ENCODE data around the gene ZNF684. TPM values are rescaled to one million over a fixed set of nuclear protein-coding genes. Genes with fewer than 3 reads are reported as not detected.

Gene ZNF684
- total RNA-seq, 4 donors from 2014 or later = 1.7 to 4.0 (median 3.1) TPM

- H3K27me3 ChIP-seq = no peaks in the 10 kb centered on the region
- H3K4me1 ChIP-seq = no peaks in the 10 kb centered on the region
- no peak for DNase-seq (ENCODE audit: low spot score in 2 of 2)
- no peak for TF ChIP-seq POLR2AphosphoS5 (IDR thresholded peaks at IDR 0.05)
- no peak for TF ChIP-seq EP300 (IDR thresholded peaks at IDR 0.05)
- TF ChIP-seq POLR2A (IDR thresholded peaks at IDR 0.05) = no peak
- TF ChIP-seq, protein P1, sequence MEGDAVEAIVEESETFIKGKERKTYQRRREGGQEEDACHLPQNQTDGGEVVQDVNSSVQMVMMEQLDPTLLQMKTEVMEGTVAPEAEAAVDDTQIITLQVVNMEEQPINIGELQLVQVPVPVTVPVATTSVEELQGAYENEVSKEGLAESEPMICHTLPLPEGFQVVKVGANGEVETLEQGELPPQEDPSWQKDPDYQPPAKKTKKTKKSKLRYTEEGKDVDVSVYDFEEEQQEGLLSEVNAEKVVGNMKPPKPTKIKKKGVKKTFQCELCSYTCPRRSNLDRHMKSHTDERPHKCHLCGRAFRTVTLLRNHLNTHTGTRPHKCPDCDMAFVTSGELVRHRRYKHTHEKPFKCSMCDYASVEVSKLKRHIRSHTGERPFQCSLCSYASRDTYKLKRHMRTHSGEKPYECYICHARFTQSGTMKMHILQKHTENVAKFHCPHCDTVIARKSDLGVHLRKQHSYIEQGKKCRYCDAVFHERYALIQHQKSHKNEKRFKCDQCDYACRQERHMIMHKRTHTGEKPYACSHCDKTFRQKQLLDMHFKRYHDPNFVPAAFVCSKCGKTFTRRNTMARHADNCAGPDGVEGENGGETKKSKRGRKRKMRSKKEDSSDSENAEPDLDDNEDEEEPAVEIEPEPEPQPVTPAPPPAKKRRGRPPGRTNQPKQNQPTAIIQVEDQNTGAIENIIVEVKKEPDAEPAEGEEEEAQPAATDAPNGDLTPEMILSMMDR (IDR thresholded peaks at IDR 0.05) = no peak
- H3K27ac ChIP-seq = no peak overlapping the region
- no peaks in the 10 kb centered on the region for H3K9me3 ChIP-seq
- H3K4me3 ChIP-seq = no peak overlapping the region
- no peaks in the 10 kb centered on the region for H3K36me3 ChIP-seq
Measured at GRCh38 chr1:40575336-40575735, 43.9 kb downstream of the ZNF684 start.

DNA sequence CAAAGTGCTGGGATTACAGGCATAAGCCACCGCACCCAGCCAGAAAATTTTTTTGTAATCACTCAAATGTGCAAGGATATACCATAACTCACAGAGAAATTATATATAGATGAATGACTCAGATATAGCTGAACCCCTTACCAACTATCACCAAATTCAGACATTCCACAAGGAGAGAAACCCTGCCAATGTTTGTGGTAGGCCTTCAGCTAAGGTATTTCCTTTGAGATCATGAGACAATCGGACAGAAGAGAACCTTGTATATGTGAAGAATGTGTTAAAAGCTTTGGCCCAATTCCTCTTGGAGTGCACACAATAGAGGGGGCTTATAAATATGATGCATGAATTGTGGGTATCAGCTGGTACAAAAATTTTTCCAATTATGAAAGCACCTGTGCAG is 50.7 kb downstream of the ZNF684 start:
- 83% methylated on average over 2 of the region's 2 CpGs for WGBS
- no peaks in the 10 kb centered on the region for H3K36me3 ChIP-seq
- no peak overlapping the region for H3K27ac ChIP-seq
- no peak overlapping the region for H3K4me3 ChIP-seq
- H3K9me3 ChIP-seq = no peaks in the 10 kb centered on the region
- H3K27me3 ChIP-seq = no peaks in the 10 kb centered on the region
- H3K4me1 ChIP-seq = no peaks in the 10 kb centered on the region
- no peak for TF ChIP-seq POLR2AphosphoS5 (IDR thresholded peaks at IDR 0.05)
- no peak for TF ChIP-seq EP300 (IDR thresholded peaks at IDR 0.05)
- TF ChIP-seq, protein P1 (IDR thresholded peaks at IDR 0.05) = no peak
- TF ChIP-seq POLR2A (IDR thresholded peaks at IDR 0.05) = no peak
- no peak for DNase-seq (ENCODE audit: low spot score in 2 of 2)

DNA sequence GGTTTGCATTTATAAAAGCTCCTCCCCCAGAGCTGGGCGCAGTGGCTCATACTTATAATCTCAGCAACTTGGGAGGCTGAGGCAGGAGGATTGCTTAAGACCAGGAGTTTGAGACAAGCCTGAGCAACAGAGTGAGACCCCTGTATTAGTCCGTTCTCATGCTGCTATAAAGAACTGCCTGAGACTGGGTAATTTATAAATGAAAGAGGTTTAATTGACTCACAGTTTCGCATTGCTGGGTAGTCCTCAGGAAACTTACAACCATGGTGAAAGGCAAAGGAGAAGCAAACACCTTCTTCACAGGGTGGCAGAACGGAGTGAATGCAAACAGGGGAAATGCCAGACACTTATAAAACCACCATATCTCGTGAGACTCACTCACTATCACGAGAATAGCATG is 52.5 kb downstream of the ZNF684 start:
- TF ChIP-seq EP300 (IDR thresholded peaks at IDR 0.05) (no peak), POLR2AphosphoS5 (IDR thresholded peaks at IDR 0.05) (no peak), POLR2A (IDR thresholded peaks at IDR 0.05) (no peak)
- TF ChIP-seq, protein P1 (IDR thresholded peaks at IDR 0.05) = no peak
- no peak for DNase-seq (ENCODE audit: low spot score in 2 of 2)
- no peaks in the 10 kb centered on the region for H3K36me3 ChIP-seq
- H3K9me3 ChIP-seq = no peaks in the 10 kb centered on the region
- no peaks in the 10 kb centered on the region for H3K4me1 ChIP-seq
- H3K4me3 ChIP-seq = no peak overlapping the region
- H3K27me3 ChIP-seq = no peaks in the 10 kb centered on the region
- H3K27ac ChIP-seq = no peak overlapping the region
- 78% methylated on average over 6 of the region's 6 CpGs for WGBS

DNA sequence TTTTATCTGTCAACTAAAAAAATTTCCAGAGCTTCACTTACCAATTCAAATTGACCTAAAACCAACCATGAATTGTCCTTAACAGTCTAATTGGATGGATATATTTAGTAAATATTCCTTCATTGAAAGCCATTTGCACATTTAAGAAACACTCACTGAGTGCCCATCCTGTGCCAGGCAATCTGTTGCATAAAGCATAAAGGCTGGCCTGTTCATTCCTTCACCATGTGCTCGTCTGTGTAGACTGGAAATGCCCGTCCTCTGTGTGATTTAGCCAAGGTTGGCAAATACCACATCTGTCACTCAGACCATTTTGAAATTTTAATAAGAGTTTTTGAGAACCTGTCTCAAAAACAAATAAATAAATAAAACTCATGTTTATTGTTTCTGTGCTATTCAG is 57.1 kb downstream of the ZNF684 start:
- TF ChIP-seq EP300 (IDR thresholded peaks at IDR 0.05) (no peak), POLR2AphosphoS5 (IDR thresholded peaks at IDR 0.05) (no peak), POLR2A (IDR thresholded peaks at IDR 0.05) (no peak)
- TF ChIP-seq, protein P1 (IDR thresholded peaks at IDR 0.05) = no peak
- no peak for DNase-seq (ENCODE audit: low spot score in 2 of 2)
- Histone ChIP-seq H3K27ac (no peak overlapping the region), H3K27me3 (no peaks in the 10 kb centered on the region), H3K4me3 (no peak overlapping the region), H3K9me3 (no peaks in the 10 kb centered on the region), H3K4me1 (peaks cover 10% of the 10 kb centered on the region), H3K36me3 (no peaks in the 10 kb centered on the region)
- WGBS = 65% methylated on average over 2 of the region's 2 CpGs

GRCh38 chr1:40592107-40592803 is 60.8 kb downstream of the ZNF684 start:
- Histone ChIP-seq H3K27ac (no peak overlapping the region), H3K4me3 (no peak overlapping the region), H3K36me3 (no peaks in the 10 kb centered on the region), H3K4me1 (peaks cover 10% of the 10 kb centered on the region), H3K27me3 (no peaks in the 10 kb centered on the region), H3K9me3 (no peaks in the 10 kb centered on the region)
- no peak for TF ChIP-seq POLR2A (IDR thresholded peaks at IDR 0.05)
- TF ChIP-seq, protein P1 (IDR thresholded peaks at IDR 0.05) = peak in 1 of 2 donors; percentile 35
- WGBS = 24% methylated on average over 6 of the region's 6 CpGs
- no peak for DNase-seq (ENCODE audit: low spot score in 2 of 2)

All from suprapubic skin (tissue), 4 donors.